ENCODE results near the gene SERPINE1.

- TF ChIP-seq POLR2A (IDR thresholded peaks at IDR 0.05; ENCODE audit: low read depth, low read length) (no peak), RFX5 (IDR thresholded peaks at IDR 0.05; ENCODE audit: low read depth, low read length) (no peak), RCOR1 (IDR thresholded peaks at IDR 0.05; ENCODE audit: insufficient replicate concordance, low read length) (no peak), MXI1 (IDR thresholded peaks at IDR 0.05; ENCODE audit: borderline replicate concordance, low read depth, low read length) (no peak), CEBPB (IDR thresholded peaks at IDR 0.05; ENCODE audit: low read depth, low read length) (no peak), FOS (IDR thresholded peaks at IDR 0.05; ENCODE audit: low read depth, low read length) (no peak), RAD21 (IDR thresholded peaks at IDR 0.05; ENCODE audit: low read length) (no peak), CHD1 (IDR thresholded peaks at IDR 0.05; ENCODE audit: low read depth, low read length) (no peak), MAFK (IDR thresholded peaks at IDR 0.05; ENCODE audit: low read depth, low read length) (no peak)
- TF ChIP-seq, protein P1, sequence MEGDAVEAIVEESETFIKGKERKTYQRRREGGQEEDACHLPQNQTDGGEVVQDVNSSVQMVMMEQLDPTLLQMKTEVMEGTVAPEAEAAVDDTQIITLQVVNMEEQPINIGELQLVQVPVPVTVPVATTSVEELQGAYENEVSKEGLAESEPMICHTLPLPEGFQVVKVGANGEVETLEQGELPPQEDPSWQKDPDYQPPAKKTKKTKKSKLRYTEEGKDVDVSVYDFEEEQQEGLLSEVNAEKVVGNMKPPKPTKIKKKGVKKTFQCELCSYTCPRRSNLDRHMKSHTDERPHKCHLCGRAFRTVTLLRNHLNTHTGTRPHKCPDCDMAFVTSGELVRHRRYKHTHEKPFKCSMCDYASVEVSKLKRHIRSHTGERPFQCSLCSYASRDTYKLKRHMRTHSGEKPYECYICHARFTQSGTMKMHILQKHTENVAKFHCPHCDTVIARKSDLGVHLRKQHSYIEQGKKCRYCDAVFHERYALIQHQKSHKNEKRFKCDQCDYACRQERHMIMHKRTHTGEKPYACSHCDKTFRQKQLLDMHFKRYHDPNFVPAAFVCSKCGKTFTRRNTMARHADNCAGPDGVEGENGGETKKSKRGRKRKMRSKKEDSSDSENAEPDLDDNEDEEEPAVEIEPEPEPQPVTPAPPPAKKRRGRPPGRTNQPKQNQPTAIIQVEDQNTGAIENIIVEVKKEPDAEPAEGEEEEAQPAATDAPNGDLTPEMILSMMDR (conservative IDR thresholded peaks at IDR 0.05; ENCODE audit: low read depth, low read length), result no peak
- TF ChIP-seq, protein P2, sequence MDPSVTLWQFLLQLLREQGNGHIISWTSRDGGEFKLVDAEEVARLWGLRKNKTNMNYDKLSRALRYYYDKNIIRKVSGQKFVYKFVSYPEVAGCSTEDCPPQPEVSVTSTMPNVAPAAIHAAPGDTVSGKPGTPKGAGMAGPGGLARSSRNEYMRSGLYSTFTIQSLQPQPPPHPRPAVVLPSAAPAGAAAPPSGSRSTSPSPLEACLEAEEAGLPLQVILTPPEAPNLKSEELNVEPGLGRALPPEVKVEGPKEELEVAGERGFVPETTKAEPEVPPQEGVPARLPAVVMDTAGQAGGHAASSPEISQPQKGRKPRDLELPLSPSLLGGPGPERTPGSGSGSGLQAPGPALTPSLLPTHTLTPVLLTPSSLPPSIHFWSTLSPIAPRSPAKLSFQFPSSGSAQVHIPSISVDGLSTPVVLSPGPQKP (IDR thresholded peaks at IDR 0.05; ENCODE audit: borderline replicate concordance, low read depth, low read length), result no peak
Measured at GRCh38 chr7:101167645-101168411, 40.9 kb downstream of the SERPINE1 start.

Measured in IMR-90 (cell line).